Subcutaneous abdominal adipose tissue (tissue), 5 donors: ENCODE results near the gene RNPC3.

Experiments
- H3K27ac ChIP-seq: one replicate; pipeline ENCODE4 v1.7.0; 2013; ENCODE audit warnings: low read depth, mild to moderate bottlenecking, inconsistent platforms, low read length, moderate library complexity
- H3K27me3 ChIP-seq, 5 donors: one replicate each; pipeline ENCODE4 v1.7.0; 2013; ENCODE audit warnings: low read length in 5 of 5, inconsistent platforms in 1 of 5; ENCODE audit not compliant: control insufficient read depth in 5 of 5, insufficient read depth in 4 of 5
- H3K36me3 ChIP-seq, 5 donors: one replicate each; pipeline ENCODE4 v1.7.0; 2013; ENCODE audit warnings: low read length in 5 of 5; ENCODE audit not compliant: control insufficient read depth in 5 of 5, insufficient read depth in 5 of 5
- H3K4me1 ChIP-seq, 5 donors: one replicate each; pipeline ENCODE4 v1.7.0; 2013; ENCODE audit warnings: low read length in 5 of 5, mild to moderate bottlenecking in 3 of 5, moderate library complexity in 1 of 5; ENCODE audit not compliant: control insufficient read depth in 5 of 5, insufficient read depth in 5 of 5
- H3K4me3 ChIP-seq, 5 donors: one replicate each; pipeline ENCODE4 v1.7.0; 2013; ENCODE audit warnings: low read length in 5 of 5, low read depth in 1 of 5
- H3K9ac ChIP-seq, 5 donors: one replicate each; pipeline ENCODE4 v1.7.0; 2013; ENCODE audit warnings: low read length in 5 of 5, mild to moderate bottlenecking in 4 of 5, moderate library complexity in 3 of 5
- H3K9me3 ChIP-seq, 5 donors: one replicate each; pipeline ENCODE4 v1.7.0; 2013; ENCODE audit warnings: low read length in 5 of 5; ENCODE audit not compliant: control insufficient read depth in 5 of 5
- donor health status: healthy.
- donor health status: healthy.
- donor health status: healthy.
- donor health status: healthy.
- donor health status: healthy.

The RNPC3 gene

DNA sequence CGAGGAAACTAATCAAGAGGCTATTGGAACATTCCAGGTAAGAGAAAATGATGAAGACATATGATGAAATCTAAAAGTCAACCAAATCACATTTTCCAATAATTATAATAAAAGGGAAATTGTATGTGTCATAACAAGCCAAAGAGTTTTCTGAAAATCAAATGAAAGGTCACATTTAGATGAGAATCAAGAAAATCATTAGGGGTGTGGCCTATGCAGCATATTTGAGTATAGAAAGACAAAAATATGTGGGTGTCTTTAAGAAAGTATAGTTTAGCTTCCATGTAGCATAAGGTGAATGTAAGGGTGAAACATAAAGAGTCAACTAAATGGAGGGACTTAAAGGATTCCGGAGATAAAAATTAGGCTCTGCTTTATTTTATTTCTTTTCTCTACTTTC lies 9.2 kb upstream of the RNPC3 start:
- Histone ChIP-seq H3K27me3 (no peaks in the 10 kb centered on the region), H3K36me3 (peaks cover 0 to 3% (median 0%) of the 10 kb centered on the region in 5 donors), H3K9ac (no peak overlapping the region)

DNA sequence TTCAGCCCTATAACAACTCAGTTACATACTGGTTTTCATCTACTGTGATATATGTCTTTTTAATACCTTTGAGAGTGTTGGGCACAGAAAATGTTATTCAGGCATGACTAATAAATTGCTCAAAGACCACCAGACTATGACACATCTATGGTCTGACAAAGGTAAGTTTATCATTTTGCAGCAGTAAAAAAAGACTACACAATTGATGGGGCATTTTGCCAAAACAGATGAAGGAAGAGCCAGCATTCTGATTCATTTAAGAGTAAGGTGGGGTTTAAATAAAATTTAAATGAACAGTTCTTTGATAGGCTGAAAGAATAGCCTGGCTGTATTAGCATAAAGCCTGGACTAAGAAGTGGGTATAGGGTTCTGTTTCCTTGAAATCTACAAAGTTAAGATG lies 8.8 kb upstream of the RNPC3 start:
- Histone ChIP-seq H3K4me1 (peaks cover 0 to 4% (median 0%) of the 10 kb centered on the region in 5 donors), H3K9ac (no peak overlapping the region), H3K27me3 (no peaks in the 10 kb centered on the region), H3K9me3 (no peaks in the 10 kb centered on the region), H3K27ac (no peak overlapping the region), H3K36me3 (peaks cover 0 to 3% (median 0%) of the 10 kb centered on the region in 5 donors), H3K4me3 (no peak overlapping the region)

More for the DNA sequence above, 9.2 kb upstream of the RNPC3 start:
- Histone ChIP-seq H3K4me3 (no peak overlapping the region), H3K27ac (no peak overlapping the region), H3K9me3 (peaks cover 0 to under 1% (median 0%) of the 10 kb centered on the region in 5 donors), H3K4me1 (peaks cover 0 to 4% (median 0%) of the 10 kb centered on the region in 5 donors)

DNA sequence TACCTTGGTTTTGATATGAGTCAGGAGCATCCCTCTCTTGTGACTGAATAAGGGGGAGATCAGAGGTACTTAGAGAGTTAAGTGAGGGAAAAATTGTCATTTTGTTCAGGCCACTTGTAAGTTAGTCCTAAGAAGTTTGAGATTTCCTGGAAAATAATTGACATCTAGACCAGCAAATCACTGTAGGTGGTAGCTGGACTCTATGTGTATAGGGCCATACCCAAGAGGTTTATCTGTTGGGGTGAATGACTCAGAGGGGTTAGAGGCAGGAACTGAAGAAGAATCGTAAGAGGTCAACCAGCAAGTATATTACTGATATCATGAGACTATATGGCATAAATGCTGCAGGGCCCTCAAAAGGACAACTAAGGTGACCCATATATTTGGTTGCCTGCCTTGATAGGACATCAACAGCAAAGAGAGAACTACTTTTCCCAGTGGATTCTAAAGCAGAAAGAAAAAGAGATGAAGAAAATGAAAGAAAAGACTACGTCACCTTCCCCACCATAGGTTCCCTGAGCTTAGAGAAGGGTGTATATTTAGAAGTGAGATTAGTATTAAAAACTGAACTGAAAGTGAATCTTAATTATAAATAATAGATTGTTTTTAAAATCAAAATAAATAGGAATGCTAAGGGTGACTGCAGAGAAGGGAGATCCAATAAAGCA lies 8.0 kb upstream of the RNPC3 start:
- no peak overlapping the region for H3K4me3 ChIP-seq
- H3K9ac ChIP-seq = no peak overlapping the region
- peaks cover 0 to 3% (median 0%) of the 10 kb centered on the region in 5 donors for H3K36me3 ChIP-seq
- no peaks in the 10 kb centered on the region for H3K9me3 ChIP-seq
- peaks cover 0 to 4% (median 0%) of the 10 kb centered on the region in 5 donors for H3K4me1 ChIP-seq
- no peaks in the 10 kb centered on the region for H3K27me3 ChIP-seq
- no peak overlapping the region for H3K27ac ChIP-seq

DNA sequence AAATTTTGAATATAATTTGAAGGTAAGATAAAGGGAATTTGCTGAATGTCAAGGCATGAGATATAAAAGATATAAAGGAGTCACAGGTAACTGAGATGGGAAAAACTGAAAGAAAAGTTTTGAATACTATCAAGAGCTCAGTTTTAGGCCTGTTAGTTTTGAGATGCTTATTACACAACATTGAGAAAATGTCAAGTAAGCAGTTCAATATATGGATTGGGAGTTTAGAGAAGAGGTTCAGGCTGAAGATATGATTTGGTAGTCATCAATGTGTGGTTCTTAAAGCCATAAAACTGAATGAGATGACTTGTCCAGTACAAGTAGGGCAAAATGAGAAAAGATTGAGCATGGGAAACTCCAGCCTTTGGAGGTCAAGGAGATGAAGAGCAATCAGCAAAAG lies 4.7 kb upstream of the RNPC3 start:
- Histone ChIP-seq H3K27ac (no peak overlapping the region), H3K4me3 (no peak overlapping the region), H3K4me1 (peaks cover 0 to 8% (median 7%) of the 10 kb centered on the region in 5 donors), H3K36me3 (peaks cover 0 to 3% (median 0%) of the 10 kb centered on the region in 5 donors), H3K9ac (no peak overlapping the region), H3K9me3 (no peaks in the 10 kb centered on the region), H3K27me3 (no peaks in the 10 kb centered on the region)

DNA sequence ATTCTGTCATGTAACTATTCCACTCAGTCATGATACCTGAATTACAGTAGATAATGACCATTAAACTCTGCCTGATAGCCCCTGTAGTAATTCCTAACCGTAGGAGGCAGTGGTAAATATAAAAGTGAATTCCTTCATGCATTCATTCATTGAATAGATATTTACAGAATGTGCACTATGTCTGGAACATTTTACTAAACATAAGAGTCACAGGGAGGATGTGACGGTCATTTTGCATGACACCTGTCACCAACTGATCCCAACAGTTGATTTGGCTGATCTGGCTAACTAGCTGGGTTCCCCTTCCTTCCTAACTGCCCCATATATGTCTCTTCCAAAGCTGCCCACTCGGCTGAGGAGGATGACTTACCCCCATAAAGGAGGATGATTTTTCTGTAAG lies 2.2 kb upstream of the RNPC3 start:
- Histone ChIP-seq H3K9me3 (no peaks in the 10 kb centered on the region), H3K27ac (no peak overlapping the region), H3K36me3 (peaks cover 0 to 8% (median 0%) of the 10 kb centered on the region in 5 donors), H3K27me3 (no peaks in the 10 kb centered on the region), H3K9ac (no peak overlapping the region), H3K4me1 (peaks cover 0 to 30% (median 28%) of the 10 kb centered on the region in 5 donors), H3K4me3 (no peak overlapping the region)

DNA sequence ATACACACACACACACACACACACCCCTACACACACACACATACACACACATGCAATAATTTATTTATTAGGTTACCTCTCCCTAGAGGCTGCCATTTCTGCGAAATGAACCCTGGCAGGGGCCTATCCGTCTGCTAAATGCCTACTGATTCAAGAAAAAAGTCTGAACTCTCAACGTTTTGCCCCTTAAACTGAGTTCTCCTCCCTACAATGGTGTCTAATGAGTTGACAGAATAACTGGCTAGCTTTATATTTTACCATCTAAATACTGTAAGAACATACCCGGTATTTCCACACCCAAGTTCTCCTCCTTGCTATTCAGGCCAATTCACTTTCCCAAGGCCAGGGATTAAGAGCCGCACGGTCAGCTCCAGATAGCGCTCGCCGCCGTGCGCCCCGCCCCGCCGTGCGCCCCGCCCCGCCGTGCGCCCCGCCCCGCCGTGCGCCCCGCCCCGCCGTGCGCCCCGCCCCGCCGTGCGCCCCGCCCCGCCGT lies 339 bp upstream of the RNPC3 start:
- peak overlapping the region; percentile 28 for H3K27ac ChIP-seq
- peak overlapping the region; percentile 52 to 67 (median 59) for H3K4me3 ChIP-seq
- no peaks in the 10 kb centered on the region for H3K9me3 ChIP-seq
- H3K9ac ChIP-seq = peak overlapping the region in 4 of 5 donors; percentile 35 to 67 (median 57)
- peaks cover 0 to 45% (median 30%) of the 10 kb centered on the region in 5 donors for H3K4me1 ChIP-seq
- H3K36me3 ChIP-seq = peaks cover 0 to 10% (median 5%) of the 10 kb centered on the region in 5 donors
- H3K27me3 ChIP-seq = no peaks in the 10 kb centered on the region

DNA sequence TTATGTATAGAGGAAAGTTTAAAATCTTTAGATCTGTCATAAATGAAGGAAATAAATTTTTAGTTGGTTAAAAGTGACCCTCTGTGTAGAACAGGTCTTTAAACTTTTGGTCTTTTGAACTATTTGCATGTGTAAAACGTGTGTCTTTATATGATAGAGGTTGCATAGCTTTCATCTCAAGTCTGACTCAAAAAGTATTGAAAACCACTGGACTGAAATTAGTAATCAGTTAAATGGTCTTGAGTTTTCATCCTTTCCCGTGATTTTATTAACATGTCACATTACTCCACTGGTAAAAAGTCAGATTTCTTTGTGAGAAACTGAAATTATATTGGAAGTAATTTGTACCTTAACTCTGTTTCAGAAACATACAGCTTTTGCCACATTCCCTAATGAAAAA lies 1.8 kb downstream of the RNPC3 start:
- no peaks in the 10 kb centered on the region for H3K9me3 ChIP-seq
- H3K4me3 ChIP-seq = peak overlapping the region; percentile 32 to 93 (median 91)
- H3K36me3 ChIP-seq = peaks cover 0 to 18% (median 12%) of the 10 kb centered on the region in 5 donors
- H3K27me3 ChIP-seq = no peaks in the 10 kb centered on the region
- H3K4me1 ChIP-seq = peaks cover 0 to 45% (median 30%) of the 10 kb centered on the region in 5 donors
- H3K9ac ChIP-seq = peak overlapping the region in 2 of 5 donors; percentile 96 to 99
- H3K27ac ChIP-seq = no peak overlapping the region

DNA sequence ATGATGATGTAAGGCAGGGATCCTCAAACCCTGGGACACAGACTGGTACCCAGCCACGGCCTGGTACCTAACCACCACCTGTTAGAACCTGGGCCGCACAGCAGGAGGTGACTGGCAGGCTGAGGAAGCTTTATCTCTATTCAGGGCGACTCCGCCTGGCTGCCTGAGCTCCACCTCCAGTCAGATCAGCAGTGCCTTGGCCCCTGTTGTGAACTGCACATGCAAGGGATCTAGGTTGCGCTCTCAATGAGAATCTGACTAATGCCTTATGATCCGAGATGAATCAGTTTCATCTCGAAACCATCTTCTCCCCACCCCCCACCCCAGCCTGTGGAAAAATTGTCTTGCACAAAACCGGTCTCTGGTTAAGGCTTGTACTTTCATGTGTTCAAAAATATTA lies 4.2 kb downstream of the RNPC3 start:
- H3K4me3 ChIP-seq = no peak overlapping the region
- H3K27ac ChIP-seq = no peak overlapping the region
- peaks cover 0 to 50% (median 28%) of the 10 kb centered on the region in 5 donors for H3K4me1 ChIP-seq
- H3K27me3 ChIP-seq = no peaks in the 10 kb centered on the region
- no peaks in the 10 kb centered on the region for H3K9me3 ChIP-seq
- no peak overlapping the region for H3K9ac ChIP-seq
- peaks cover 0 to 31% (median 14%) of the 10 kb centered on the region in 5 donors for H3K36me3 ChIP-seq

DNA sequence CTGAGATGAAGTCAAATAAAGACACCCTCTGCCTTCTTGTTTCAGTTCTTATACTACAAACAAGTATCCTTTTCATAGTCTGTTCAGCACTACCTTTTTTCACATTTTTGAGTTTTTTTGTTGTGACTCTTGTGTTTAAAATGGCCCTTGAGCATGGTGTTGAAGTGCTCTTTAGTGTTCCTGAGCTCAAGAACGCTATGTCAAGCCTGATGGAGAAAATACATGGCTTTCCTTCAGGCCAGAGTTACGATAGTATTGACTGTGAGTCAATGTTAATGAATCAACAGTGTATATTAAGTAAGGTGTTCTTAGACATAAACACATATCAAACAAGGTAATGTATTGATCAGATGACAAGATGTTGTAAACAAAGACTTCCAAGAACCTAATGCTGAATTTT lies 12.7 kb downstream of the RNPC3 start:
- Histone ChIP-seq H3K9me3 (no peaks in the 10 kb centered on the region), H3K27me3 (no peaks in the 10 kb centered on the region), H3K4me1 (no peaks in the 10 kb centered on the region), H3K9ac (no peak overlapping the region), H3K27ac (no peak overlapping the region), H3K4me3 (no peak overlapping the region), H3K36me3 (peaks cover 58 to 80% (median 72%) of the 10 kb centered on the region in 5 donors)

DNA sequence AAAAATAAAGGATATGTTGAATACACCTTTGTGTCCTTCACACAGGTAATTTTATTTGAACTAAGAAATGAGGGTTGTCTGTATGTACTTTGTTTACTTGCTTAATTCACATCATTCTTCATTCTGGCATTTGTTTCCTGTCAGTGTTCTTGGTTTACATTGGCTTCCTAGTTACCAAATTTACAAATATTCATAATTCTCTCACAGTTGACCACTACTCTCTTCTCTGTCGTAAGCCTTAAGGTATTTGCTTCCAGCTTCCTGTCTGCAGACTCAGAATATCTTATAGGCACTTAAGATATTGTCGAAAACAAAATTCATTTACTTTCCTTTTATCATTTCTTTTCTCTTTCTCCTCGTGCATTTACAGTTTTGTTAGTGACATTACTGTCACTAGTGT lies 15.9 kb downstream of the RNPC3 start:
- Histone ChIP-seq H3K36me3 (peaks cover 60 to 84% (median 73%) of the 10 kb centered on the region in 5 donors), H3K9ac (no peak overlapping the region)

More for the DNA sequence above, 15.9 kb downstream of the RNPC3 start:
- H3K4me3 ChIP-seq = no peak overlapping the region
- no peak overlapping the region for H3K27ac ChIP-seq
- peaks cover 0 to 3% (median 0%) of the 10 kb centered on the region in 5 donors for H3K4me1 ChIP-seq
- H3K9me3 ChIP-seq = no peaks in the 10 kb centered on the region
- H3K27me3 ChIP-seq = no peaks in the 10 kb centered on the region
